Testis (tissue), 3 donors: ENCODE results near the gene TERT. TPM values are rescaled to one million over a fixed set of nuclear protein-coding genes. Genes with fewer than 3 reads are reported as not detected.

ENCODE experiments used
- DNase-seq: peaks from one replicate; pipeline ENCODE4 v3.0.0-alpha.2; 2019
- H3K27ac ChIP-seq, 2 donors: fragments of 200-600 bp; sonication (generic); one replicate each; pipeline ENCODE4 v1.5.1; 2019
- H3K27me3 ChIP-seq: fragments of 200-600 bp; sonication (generic); one replicate; pipeline ENCODE4 v1.5.1; 2019
- H3K36me3 ChIP-seq: fragments of 200-600 bp; sonication (generic); one replicate; pipeline ENCODE4 v1.5.1; 2017; ENCODE audit warnings: low read depth; ENCODE audit errors: missing control alignments
- H3K4me1 ChIP-seq: fragments of 200-600 bp; sonication (generic); one replicate; pipeline ENCODE4 v1.5.1; 2019
- H3K4me3 ChIP-seq, 2 donors: fragments of 200-600 bp; sonication (generic); one replicate each; pipeline ENCODE4 v1.5.1; 2017 to 2019
- H3K9me3 ChIP-seq: fragments of 200-600 bp; sonication (generic); one replicate; pipeline ENCODE4 v1.5.1; 2017
- POLR2A ChIP-seq: fragments of 450-650 bp; IDR thresholded peaks from one replicate; pipeline ENCODE4 v1.6.1; 2017; ENCODE audit warnings: antibody characterized with exemption, mild to moderate bottlenecking, moderate library complexity
- WGBS, 2 donors: methylation state at CpG; one replicate each; pipeline ENCODE4 v1.1.5; 2018; 5-methylcytosine and 5-hydroxymethylcytosine counted together
- intact Hi-C: fragments of 100-400 bp; cut with DNase I; formaldehyde crosslinking; loops from one replicate; pipeline ENCODE4 v1.15.1; 2023; ENCODE audit warnings: low total_unique reads
- polyA plus RNA-seq: library from polyadenylated mRNA; stranded (reverse); fragments of 350-450 nt; fragmentation: Illumina TruSeq; extraction: RNeasy Lipid Tissue Mini Kit (QIAGEN cat#74804); gene quantifications from one replicate; pipeline ENCODE4 v1.2.3, GENCODE V29; 2014; ENCODE audit warnings: low read depth, low replicate concordance; ENCODE audit not compliant: insufficient read depth
- total RNA-seq, 2 donors: library from RNA; depleted of rRNA; stranded (reverse); fragments of >200 nt; gene quantifications; one replicate each; pipeline ENCODE4 v1.2.3, GENCODE V29; 2016
- TF ChIP-seq, protein P1 (sequence below), 3 experiments: fragments of 450-650 bp in 2 of 3; fragments of 200-600 bp in 1 of 3; sonication (generic) in 1 of 3; IDR thresholded peaks; one replicate each; pipeline ENCODE4 v1.5.1; 2016 to 2019; ENCODE audit warnings: antibody characterized with exemption in 3 of 3, mild to moderate bottlenecking in 2 of 3, moderate library complexity in 1 of 3

The TERT gene
- total and polyA plus RNA-seq, 3 donors from 2014 or later = 2.1 to 5.5 (median 4.4) TPM

DNA sequence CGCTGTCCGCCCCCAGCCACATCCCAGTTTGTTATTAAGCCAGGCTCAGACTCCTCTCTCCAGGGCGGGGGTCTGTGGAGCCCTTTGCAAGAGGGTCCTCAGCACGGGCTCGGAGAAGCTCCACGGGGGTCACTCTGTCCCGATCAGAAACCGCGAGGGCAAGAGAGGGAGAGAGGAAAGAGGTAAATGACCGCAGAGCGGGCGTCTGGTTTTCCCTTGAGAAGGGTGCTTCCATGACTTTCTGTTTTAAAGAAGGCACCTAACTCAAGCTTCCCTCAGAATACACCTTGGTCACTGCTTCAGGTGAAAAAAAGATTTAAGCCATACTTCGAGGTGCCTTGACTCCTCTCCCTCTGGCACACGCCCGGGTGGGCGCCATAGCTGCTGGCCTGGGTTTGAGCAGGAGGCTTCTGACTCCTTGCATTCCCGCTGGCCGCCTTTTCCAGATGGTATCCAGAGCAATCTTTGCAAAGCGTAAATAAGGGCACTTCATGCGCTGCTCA, 5.8 kb upstream of the TERT start:
- TF ChIP-seq, protein P1, sequence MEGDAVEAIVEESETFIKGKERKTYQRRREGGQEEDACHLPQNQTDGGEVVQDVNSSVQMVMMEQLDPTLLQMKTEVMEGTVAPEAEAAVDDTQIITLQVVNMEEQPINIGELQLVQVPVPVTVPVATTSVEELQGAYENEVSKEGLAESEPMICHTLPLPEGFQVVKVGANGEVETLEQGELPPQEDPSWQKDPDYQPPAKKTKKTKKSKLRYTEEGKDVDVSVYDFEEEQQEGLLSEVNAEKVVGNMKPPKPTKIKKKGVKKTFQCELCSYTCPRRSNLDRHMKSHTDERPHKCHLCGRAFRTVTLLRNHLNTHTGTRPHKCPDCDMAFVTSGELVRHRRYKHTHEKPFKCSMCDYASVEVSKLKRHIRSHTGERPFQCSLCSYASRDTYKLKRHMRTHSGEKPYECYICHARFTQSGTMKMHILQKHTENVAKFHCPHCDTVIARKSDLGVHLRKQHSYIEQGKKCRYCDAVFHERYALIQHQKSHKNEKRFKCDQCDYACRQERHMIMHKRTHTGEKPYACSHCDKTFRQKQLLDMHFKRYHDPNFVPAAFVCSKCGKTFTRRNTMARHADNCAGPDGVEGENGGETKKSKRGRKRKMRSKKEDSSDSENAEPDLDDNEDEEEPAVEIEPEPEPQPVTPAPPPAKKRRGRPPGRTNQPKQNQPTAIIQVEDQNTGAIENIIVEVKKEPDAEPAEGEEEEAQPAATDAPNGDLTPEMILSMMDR (IDR thresholded peaks at IDR 0.05) = no peak
- DNase-seq = no peak
- WGBS, 2 donors = 85 to 87% methylated on average over 20 of the region's 20 CpGs
- H3K4me3 ChIP-seq = no peak overlapping the region
- no peaks in the 10 kb centered on the region for H3K9me3 ChIP-seq
- H3K27ac ChIP-seq = no peak overlapping the region
- intact Hi-C loops = no loop called here
- H3K36me3 ChIP-seq = no peaks in the 10 kb centered on the region
- no peaks in the 10 kb centered on the region for H3K27me3 ChIP-seq
- no peaks in the 10 kb centered on the region for H3K4me1 ChIP-seq

DNA sequence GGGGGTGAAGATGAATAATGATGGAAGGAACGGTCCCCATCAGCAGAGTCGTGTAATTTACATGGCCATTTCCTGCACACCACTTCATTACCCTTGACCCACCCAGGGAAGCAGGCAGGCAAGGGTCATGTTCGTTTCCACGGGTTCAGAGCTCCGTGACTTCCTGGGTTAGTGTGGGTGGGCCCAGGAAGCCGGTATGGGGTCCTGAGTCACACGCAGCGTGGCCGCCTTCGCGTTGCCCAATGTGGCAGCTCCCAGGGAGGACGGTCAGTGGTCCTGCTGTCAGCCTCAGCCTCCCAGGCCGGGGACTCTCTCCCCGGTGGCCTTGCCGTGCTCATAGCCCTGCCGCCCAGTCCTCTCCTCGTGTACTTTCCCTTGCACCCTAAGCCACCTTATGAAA, 5.1 kb upstream of the TERT start:
- Histone ChIP-seq H3K27me3 (no peaks in the 10 kb centered on the region), H3K4me1 (no peaks in the 10 kb centered on the region), H3K36me3 (no peaks in the 10 kb centered on the region), H3K4me3 (no peak overlapping the region), H3K9me3 (no peaks in the 10 kb centered on the region), H3K27ac (no peak overlapping the region)
- no peak for DNase-seq
- 82 to 87% methylated on average over 15 to 17 of the region's 17 CpGs for WGBS, 2 donors
- intact Hi-C loops = no loop called here
- no peak for TF ChIP-seq POLR2A
- TF ChIP-seq, protein P1 (IDR thresholded peaks at IDR 0.05) = no peak

DNA sequence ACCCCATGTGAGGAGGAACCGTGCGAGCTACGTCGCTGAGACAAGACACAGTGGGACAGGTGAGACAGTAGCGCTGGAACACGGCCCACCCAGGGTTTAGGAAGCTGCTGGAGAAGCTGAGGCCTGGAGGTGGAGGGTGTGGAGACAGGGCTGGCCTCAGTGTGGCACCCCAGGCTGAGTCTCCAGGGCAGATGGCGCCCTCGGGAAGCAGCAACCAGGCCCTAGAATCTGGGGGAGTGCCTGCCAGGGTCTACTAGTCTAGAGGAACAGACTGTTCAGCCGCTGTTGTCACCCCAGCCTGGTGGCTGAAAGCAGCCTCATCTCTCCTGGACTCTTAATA, 4.6 kb upstream of the TERT start:
- H3K4me3 ChIP-seq = no peak overlapping the region
- WGBS, 2 donors = 85 to 89% methylated on average over 9 of the region's 9 CpGs
- no peaks in the 10 kb centered on the region for H3K9me3 ChIP-seq
- no peaks in the 10 kb centered on the region for H3K36me3 ChIP-seq
- intact Hi-C loops = no loop called here
- no peak for TF ChIP-seq POLR2A
- TF ChIP-seq, protein P1 (IDR thresholded peaks at IDR 0.05) = no peak
- no peak overlapping the region for H3K27ac ChIP-seq
- no peaks in the 10 kb centered on the region for H3K27me3 ChIP-seq
- DNase-seq = no peak
- no peaks in the 10 kb centered on the region for H3K4me1 ChIP-seq

DNA sequence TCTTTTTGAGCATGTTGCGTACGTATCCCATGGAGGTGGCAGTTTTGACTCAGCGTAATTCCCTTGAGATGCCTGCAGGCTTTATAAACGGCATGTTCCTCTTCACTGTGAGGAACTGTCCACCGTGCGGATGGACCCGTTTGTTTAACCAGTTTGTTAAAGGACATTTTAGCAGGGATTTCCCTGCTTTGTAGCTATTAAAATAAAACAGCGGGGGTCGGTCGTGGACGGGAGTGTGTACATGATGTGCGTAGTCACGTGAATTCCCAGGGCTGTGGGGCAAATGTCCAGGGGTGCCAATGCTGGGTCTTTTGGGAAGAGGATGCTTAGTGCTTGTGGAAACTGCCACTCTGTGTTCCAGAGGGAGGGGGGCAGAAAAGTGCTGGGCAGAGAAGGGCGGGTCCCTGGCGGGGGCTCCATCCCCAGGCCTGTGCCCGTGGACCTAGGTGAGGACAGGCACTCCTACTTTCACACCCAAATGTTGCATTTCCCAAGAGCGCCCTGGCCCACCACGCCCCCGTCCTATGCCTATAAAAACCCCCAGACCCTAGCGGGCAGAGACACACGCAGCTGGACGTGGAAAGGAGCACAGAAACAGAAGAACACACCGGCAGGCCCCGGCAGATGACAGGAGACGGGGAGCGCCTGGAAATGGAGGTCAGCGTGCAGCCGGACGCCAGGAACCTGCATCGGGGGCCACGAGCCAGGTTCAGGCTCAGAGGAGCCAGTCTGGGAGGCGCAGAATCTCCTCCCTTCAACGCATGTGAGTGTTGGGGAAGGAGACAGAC, 4.0 kb upstream of the TERT start:
- DNase-seq = no peak
- H3K9me3 ChIP-seq = no peaks in the 10 kb centered on the region
- WGBS, 2 donors = 84 to 86% methylated on average over 22 to 33 of the region's 33 CpGs
- intact Hi-C loops = no loop called here
- H3K27ac ChIP-seq = no peak overlapping the region
- H3K4me3 ChIP-seq = no peak overlapping the region
- no peaks in the 10 kb centered on the region for H3K4me1 ChIP-seq
- H3K36me3 ChIP-seq = no peaks in the 10 kb centered on the region
- no peak for TF ChIP-seq POLR2A
- TF ChIP-seq, protein P1 (IDR thresholded peaks at IDR 0.05) = no peak
- H3K27me3 ChIP-seq = no peaks in the 10 kb centered on the region

DNA sequence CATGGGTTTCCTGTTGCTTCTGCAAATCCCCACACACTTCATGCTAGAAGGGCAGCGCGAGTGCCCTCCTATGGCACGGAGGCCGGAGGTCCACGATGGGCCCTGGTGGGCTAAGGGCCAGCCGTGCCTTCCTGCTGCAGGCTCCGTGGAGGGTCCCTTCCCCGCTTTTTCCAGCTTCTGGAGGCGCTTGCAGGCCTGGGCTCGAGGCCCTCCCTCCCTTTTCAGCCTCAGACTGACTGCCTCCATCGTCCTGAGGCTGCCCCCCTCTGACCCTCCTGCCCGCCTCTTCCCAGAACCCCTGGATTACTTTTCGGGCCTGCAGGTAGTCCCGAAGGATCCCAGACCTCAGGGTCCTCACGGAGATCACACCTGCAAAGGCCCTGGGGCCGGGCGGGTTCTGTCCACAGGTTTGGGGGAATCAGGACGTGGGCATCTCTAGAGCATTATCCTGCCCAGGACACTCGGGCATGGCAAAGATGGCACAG, 3.2 kb upstream of the TERT start:
- H3K4me3 ChIP-seq = no peak overlapping the region
- intact Hi-C loops = no loop called here
- H3K9me3 ChIP-seq = no peaks in the 10 kb centered on the region
- 81 to 93% methylated on average over 15 to 19 of the region's 19 CpGs for WGBS, 2 donors
- TF ChIP-seq, protein P1 (IDR thresholded peaks at IDR 0.05) = no peak
- no peak for TF ChIP-seq POLR2A
- H3K27ac ChIP-seq = no peak overlapping the region
- DNase-seq = no peak
- no peaks in the 10 kb centered on the region for H3K27me3 ChIP-seq
- H3K4me1 ChIP-seq = no peaks in the 10 kb centered on the region
- H3K36me3 ChIP-seq = no peaks in the 10 kb centered on the region
